ENCODE results near the gene HNRNPL.

GRCh38 chr19:38849860-38850435 is at the start of gene HNRNPL:
- peak; percentile 63 for TF ChIP-seq CTCF (conservative IDR thresholded peaks at IDR 0.05)
- no peak for TF ChIP-seq EZH2 (IDR thresholded peaks at IDR 0.05; ENCODE audit: low read depth)

Data from PC-9 (cell line).